OCI-LY7 (cell line): ENCODE results near the gene DLGAP1. TPM values are rescaled to one million over a fixed set of nuclear protein-coding genes. Genes with fewer than 3 reads are reported as not detected.

ENCODE experiments used
- BruUV-seq: library from RNA; stranded (reverse); fragments of 400-500 nt; replicated peaks from 2 replicates; lab custom pipeline; 2021; lab: Mats Ljungman, UMichigan
- CTCF ChIA-PET: fragments of 300-600 bp; sonication (Branson Sonifier 250); formaldehyde crosslinking; loops from one replicate; lab custom pipeline; 2022; ENCODE audit warnings: antibody characterized with exemption; ENCODE audit not compliant: unreplicated experiment; lab: Charles Lee
- POLR2A ChIA-PET: fragments of 300-600 bp; sonication (Branson Sonifier 250); formaldehyde crosslinking; loops from one replicate; lab custom pipeline; 2022; ENCODE audit warnings: antibody characterized with exemption; lab: Charles Lee
- DNase-seq: peaks from one replicate; pipeline ENCODE4 v3.0.0-alpha.2; 2015; ENCODE audit warnings: low spot score
- H2AFZ ChIP-seq: fragments of 200-600 bp; sonication (generic), shearing (Covaris generic); 2 replicates; pipeline ENCODE4 v1.6.1; 2014; ENCODE audit warnings: mild to moderate bottlenecking, antibody characterized with exemption, low read length, moderate library complexity
- H3K27ac ChIP-seq: fragments of 200-600 bp; sonication (generic); 2 replicates; pipeline ENCODE4 v1.5.1; 2014; ENCODE audit warnings: mixed run types, low read depth, mild to moderate bottlenecking, moderate library complexity, low read length, inconsistent platforms; ENCODE audit not compliant: poor library complexity, severe bottlenecking
- H3K36me3 ChIP-seq: fragments of 200-600 bp; sonication (generic); 2 replicates; pipeline ENCODE4 v1.6.1; 2014; ENCODE audit warnings: mild to moderate bottlenecking, antibody characterized with exemption, low read length, moderate library complexity, mixed read lengths; ENCODE audit not compliant: insufficient read depth
- H3K4me1 ChIP-seq: fragments of 200-600 bp; sonication (generic); 2 replicates; pipeline ENCODE4 v1.5.1; 2014; ENCODE audit warnings: mild to moderate bottlenecking, low read length; ENCODE audit not compliant: insufficient read depth, poor library complexity, severe bottlenecking
- H3K4me2 ChIP-seq: fragments of 200-600 bp; sonication (generic); 2 replicates; pipeline ENCODE4 v1.6.1; 2014; ENCODE audit warnings: mild to moderate bottlenecking, low read length
- H3K4me3 ChIP-seq: fragments of 200-600 bp; sonication (generic); 2 replicates; pipeline ENCODE4 v1.5.1; 2014; ENCODE audit warnings: mild to moderate bottlenecking, low read depth, low read length; ENCODE audit not compliant: poor library complexity, severe bottlenecking
- H3K79me2 ChIP-seq: fragments of 200-600 bp; sonication (generic); 2 replicates; pipeline ENCODE4 v1.6.1; 2016; ENCODE audit warnings: low read depth, mild to moderate bottlenecking, low read length, moderate library complexity, mixed read lengths; ENCODE audit not compliant: insufficient read depth
- H3K9me2 ChIP-seq: fragments of 200-600 bp; sonication (generic); 2 replicates; pipeline ENCODE4 v1.6.1; 2016; ENCODE audit warnings: mild to moderate bottlenecking, low read length, mixed read lengths; ENCODE audit not compliant: insufficient read depth
- H3K9me3 ChIP-seq: fragments of 200-600 bp; sonication (generic); 2 replicates; pipeline ENCODE4 v1.6.1; 2014; ENCODE audit warnings: mild to moderate bottlenecking, mixed run types, low read length, mixed read lengths
- H4K20me1 ChIP-seq: fragments of 200-600 bp; sonication (generic); 2 replicates; pipeline ENCODE4 v1.6.1; 2014; ENCODE audit warnings: mild to moderate bottlenecking, antibody characterized with exemption, low read length, moderate library complexity, mixed read lengths; ENCODE audit not compliant: insufficient read depth
- EZH2phosphoT487 ChIP-seq: fragments of 200-600 bp; sonication (generic); IDR thresholded peaks from 2 replicates; pipeline ENCODE4 v1.6.1; 2018; ENCODE audit warnings: low read depth, borderline replicate concordance, mild to moderate bottlenecking, mixed run types, antibody characterized with exemption, low read length, moderate library complexity, mixed read lengths
- intact Hi-C: fragments of 100-400 bp; cut with micrococcal nuclease; formaldehyde crosslinking; loops from one replicate; pipeline ENCODE4 v1.10.0; 2022; ENCODE audit not compliant: unreplicated experiment
- total RNA-seq, 2 experiments: library from RNA; depleted of rRNA in 1 of 2; stranded (reverse); fragments of >200 nt in 1 of 2; shearing (Covaris generic) in 1 of 2; gene quantifications; 2 replicates each; pipeline ENCODE4 v1.2.3, GENCODE V29; 2014 to 2022
- TF ChIP-seq, protein P1 (sequence below): fragments of 200-600 bp; sonication (generic); conservative IDR thresholded peaks from 2 replicates; pipeline ENCODE4 v1.5.1; 2014; ENCODE audit warnings: mild to moderate bottlenecking, antibody characterized with exemption, low read length, moderate library complexity, mixed read lengths

The DLGAP1 gene
- total RNA-seq, 2 experiments from 2014 or later, result 0.22 TPM; not detected in 1

DNA sequence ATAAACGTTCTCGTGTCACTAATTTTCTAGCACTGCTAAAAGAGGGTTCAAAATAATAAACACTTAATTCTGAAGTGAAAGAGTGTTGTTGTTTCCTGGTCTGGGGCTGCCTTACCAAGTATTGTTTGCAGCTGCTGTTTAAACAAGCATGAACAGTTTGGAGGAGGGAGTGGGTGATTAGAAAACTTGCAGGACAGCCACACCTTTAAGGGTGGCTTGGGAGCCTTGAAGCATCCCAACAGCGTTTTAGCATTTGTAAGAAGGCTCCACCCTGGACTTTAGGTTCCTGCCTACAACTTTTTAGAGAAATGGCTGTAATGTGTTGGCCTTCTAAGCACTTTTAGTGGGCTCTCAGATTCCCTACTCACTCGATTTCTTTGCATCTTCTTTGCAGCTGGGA lies 633.6 kb downstream of the DLGAP1 start:
- Histone ChIP-seq H2AFZ (0 out of 2 replicates have a peak overlapping the region, but pooled peaks have one; percentile 56), H3K79me2 (no peaks in the 10 kb centered on the region), H3K4me2 (no peak overlapping the region), H4K20me1 (no peaks in the 10 kb centered on the region), H3K4me3 (no peak overlapping the region), H3K9me2 (no peaks in the 10 kb centered on the region), H3K9me3 (no peaks in the 10 kb centered on the region), H3K4me1 (peaks cover 5% of the 10 kb centered on the region), H3K36me3 (no peaks in the 10 kb centered on the region), H3K27ac (no peak overlapping the region)
- DNase-seq, result no peak
- ChIA-PET POLR2A (interaction anchor here (0.6 to 0.7 kb wide), 3 partner anchors 127 to 1146 kb away, joined by 3 to 5 read pairs (median 3); no protein-coding TSS in a partner anchor), CTCF (interaction anchor here (0.6 kb wide), 1 partner anchor 124 kb away, joined by 3 read pairs; no protein-coding TSS in a partner anchor)
- intact Hi-C loops, result no loop called here
- TF ChIP-seq, protein P1, sequence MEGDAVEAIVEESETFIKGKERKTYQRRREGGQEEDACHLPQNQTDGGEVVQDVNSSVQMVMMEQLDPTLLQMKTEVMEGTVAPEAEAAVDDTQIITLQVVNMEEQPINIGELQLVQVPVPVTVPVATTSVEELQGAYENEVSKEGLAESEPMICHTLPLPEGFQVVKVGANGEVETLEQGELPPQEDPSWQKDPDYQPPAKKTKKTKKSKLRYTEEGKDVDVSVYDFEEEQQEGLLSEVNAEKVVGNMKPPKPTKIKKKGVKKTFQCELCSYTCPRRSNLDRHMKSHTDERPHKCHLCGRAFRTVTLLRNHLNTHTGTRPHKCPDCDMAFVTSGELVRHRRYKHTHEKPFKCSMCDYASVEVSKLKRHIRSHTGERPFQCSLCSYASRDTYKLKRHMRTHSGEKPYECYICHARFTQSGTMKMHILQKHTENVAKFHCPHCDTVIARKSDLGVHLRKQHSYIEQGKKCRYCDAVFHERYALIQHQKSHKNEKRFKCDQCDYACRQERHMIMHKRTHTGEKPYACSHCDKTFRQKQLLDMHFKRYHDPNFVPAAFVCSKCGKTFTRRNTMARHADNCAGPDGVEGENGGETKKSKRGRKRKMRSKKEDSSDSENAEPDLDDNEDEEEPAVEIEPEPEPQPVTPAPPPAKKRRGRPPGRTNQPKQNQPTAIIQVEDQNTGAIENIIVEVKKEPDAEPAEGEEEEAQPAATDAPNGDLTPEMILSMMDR, result no peak
- TF ChIP-seq EZH2phosphoT487, result no peak
- no TSS peak for BruUV-seq

DNA sequence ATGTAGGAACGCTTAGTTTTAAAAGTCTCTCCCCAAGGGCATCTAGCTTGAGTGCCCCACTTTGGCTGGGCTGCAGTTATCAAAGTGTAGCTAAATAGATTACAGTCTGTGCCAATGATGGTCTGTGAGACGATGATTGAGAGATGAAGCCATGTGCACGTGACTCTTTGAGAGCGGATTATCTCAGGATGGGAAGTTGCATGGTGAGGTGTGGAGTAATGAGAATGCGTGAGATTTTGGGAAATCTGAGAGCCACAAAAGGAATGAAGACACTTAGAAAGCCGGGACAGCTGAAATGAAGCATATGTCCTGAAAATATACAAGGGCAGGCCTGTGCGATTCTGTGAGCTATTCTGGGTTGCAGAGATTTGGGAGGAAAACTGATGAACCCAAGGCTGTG lies 635.1 kb downstream of the DLGAP1 start:
- BruUV-seq, result no TSS peak
- no peak overlapping the region for H3K4me3 ChIP-seq
- POLR2A ChIA-PET, result interaction anchor here (1.0 kb wide), 1 partner anchor 14 kb away, joined by 3 read pairs; no protein-coding TSS in a partner anchor

More for the DNA sequence above, 635.1 kb downstream of the DLGAP1 start:
- no peaks in the 10 kb centered on the region for H3K36me3 ChIP-seq
- no peak overlapping the region for H3K27ac ChIP-seq
- H3K4me1 ChIP-seq, result peaks cover 5% of the 10 kb centered on the region
- H3K4me2 ChIP-seq, result no peak overlapping the region
- no peaks in the 10 kb centered on the region for H3K79me2 ChIP-seq
- DNase-seq, result no peak
- H4K20me1 ChIP-seq, result no peaks in the 10 kb centered on the region
- intact Hi-C loops, result no loop called here
- no peaks in the 10 kb centered on the region for H3K9me3 ChIP-seq
- H3K9me2 ChIP-seq, result no peaks in the 10 kb centered on the region
- H2AFZ ChIP-seq, result no peak overlapping the region
- CTCF ChIA-PET, result no interaction called here
- no peak for TF ChIP-seq EZH2phosphoT487
- TF ChIP-seq, protein P1, result no peak
